Astrocyte (in vitro differentiated cells and primary cell): ENCODE data around the gene ITPRID2. TPM values are rescaled to one million over a fixed set of nuclear protein-coding genes. Genes with fewer than 3 reads are reported as not detected.

ENCODE experiments used
- DNase-seq: peaks from one replicate; pipeline ENCODE4 v3.0.0-alpha.2; 2010; ENCODE audit warnings: low read depth
- FAIRE-seq: peaks from 2 replicates; lab custom pipeline; 2011; peaks lifted over from hg19 to GRCh38; lab: Jason Lieb, UNC
- H2AFZ ChIP-seq: 2 replicates; pipeline ENCODE4 v1.6.0; 2012; ENCODE audit warnings: low read depth, low read length, inconsistent platforms
- H3K27ac ChIP-seq: 2 replicates; pipeline ENCODE4 v1.5.1; 2011; ENCODE audit warnings: low read depth, low read length, inconsistent platforms
- H3K27me3 ChIP-seq: 2 replicates; pipeline ENCODE4 v1.6.0; 2011; ENCODE audit warnings: low read length, inconsistent platforms; ENCODE audit not compliant: insufficient read depth
- H3K36me3 ChIP-seq: 2 replicates; pipeline ENCODE4 v1.5.1; 2011; ENCODE audit warnings: low read length, inconsistent platforms; ENCODE audit not compliant: insufficient read depth
- H3K4me1 ChIP-seq: 2 replicates; pipeline ENCODE4 v1.5.1; 2011; ENCODE audit warnings: low read length, inconsistent platforms; ENCODE audit not compliant: insufficient read depth
- H3K4me2 ChIP-seq: 2 replicates; pipeline ENCODE4 v1.6.0; 2012; ENCODE audit warnings: low read length, inconsistent platforms
- H3K4me3 ChIP-seq: 2 replicates; pipeline ENCODE4 v1.5.1; 2011; ENCODE audit warnings: low read depth, mild to moderate bottlenecking, low read length, inconsistent platforms; ENCODE audit not compliant: insufficient read depth
- H3K79me2 ChIP-seq: 2 replicates; pipeline ENCODE4 v1.6.0; 2012; ENCODE audit warnings: mild to moderate bottlenecking, low read length, inconsistent platforms; ENCODE audit not compliant: insufficient read depth
- H3K9ac ChIP-seq: 2 replicates; pipeline ENCODE4 v1.6.0; 2012; ENCODE audit warnings: mild to moderate bottlenecking, low read length, inconsistent platforms
- H3K9me3 ChIP-seq: 2 replicates; pipeline ENCODE4 v1.5.1; 2012; ENCODE audit warnings: low read depth, mild to moderate bottlenecking, low read length, inconsistent platforms; ENCODE audit not compliant: insufficient read depth
- H4K20me1 ChIP-seq: 2 replicates; pipeline ENCODE4 v1.6.0; 2012; ENCODE audit warnings: low read length, inconsistent platforms; ENCODE audit not compliant: insufficient read depth
- H3K27ac Mint-ChIP-seq: one replicate; pipeline ENCODE4 v1.8.0; 2021; ENCODE audit warnings: mild to moderate bottlenecking, mixed read lengths; ENCODE audit not compliant: unreplicated experiment
- H3K27me3 Mint-ChIP-seq: one replicate; pipeline ENCODE4 v1.8.0; 2021; ENCODE audit warnings: low read depth, mixed read lengths; ENCODE audit not compliant: unreplicated experiment
- H3K36me3 Mint-ChIP-seq: one replicate; pipeline ENCODE4 v1.8.0; 2021; ENCODE audit warnings: low read depth, mixed read lengths; ENCODE audit not compliant: unreplicated experiment
- H3K4me1 Mint-ChIP-seq: one replicate; pipeline ENCODE4 v1.8.0; 2021; ENCODE audit warnings: low read depth, mixed read lengths; ENCODE audit not compliant: unreplicated experiment
- H3K4me3 Mint-ChIP-seq: one replicate; pipeline ENCODE4 v1.8.0; 2021; ENCODE audit warnings: mild to moderate bottlenecking, moderate library complexity, mixed read lengths; ENCODE audit not compliant: unreplicated experiment
- H3K9me3 Mint-ChIP-seq: one replicate; pipeline ENCODE4 v1.8.0; 2021; ENCODE audit warnings: mild to moderate bottlenecking, mixed read lengths; ENCODE audit not compliant: unreplicated experiment
- EZH2 ChIP-seq: IDR thresholded peaks from 2 replicates; pipeline ENCODE4 v1.6.1; 2012; ENCODE audit warnings: mild to moderate bottlenecking, low read length, inconsistent platforms; ENCODE audit not compliant: insufficient read depth
- total RNA-seq: library from RNA; stranded (reverse); gene quantifications from 2 replicates; pipeline ENCODE4 v1.2.1, GENCODE V29; 2021
- TF ChIP-seq, protein P1 (sequence below): IDR thresholded peaks from 2 replicates; pipeline ENCODE4 v1.5.1; 2011; ENCODE audit warnings: low read depth, mild to moderate bottlenecking, inconsistent platforms, low read length, moderate library complexity; ENCODE audit not compliant: insufficient read depth

ITPRID2 gene
- total RNA-seq, 1 donor from 2014 or later: 272 TPM

DNA sequence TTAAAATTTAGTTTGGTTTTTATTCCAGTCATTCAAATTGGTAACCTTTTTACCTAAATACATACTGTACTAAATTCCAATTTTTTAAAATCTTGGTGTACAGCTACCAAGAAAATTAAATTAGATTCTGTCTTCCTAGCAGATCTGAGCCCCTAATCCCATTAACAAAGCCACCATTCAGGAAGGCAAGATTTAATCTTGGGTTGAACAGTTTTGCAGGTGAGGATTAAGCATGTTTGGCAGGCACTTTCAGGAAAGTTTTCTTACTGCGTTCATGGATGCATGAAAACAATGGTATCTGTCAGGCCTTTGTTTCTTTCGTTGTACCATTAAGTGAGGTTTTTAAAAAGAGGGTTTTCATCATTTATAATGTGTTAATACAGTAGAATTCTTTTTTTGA, 32.8 kb downstream of the ITPRID2 start:
- DNase-seq: no peak
- H3K4me3 ChIP-seq: no peak overlapping the region
- no peak overlapping the region for H3K9ac ChIP-seq
- Mint-ChIP-seq H3K9me3 (no peaks in the 10 kb centered on the region), H3K4me3 (no peak overlapping the region), H3K27me3 (no peaks in the 10 kb centered on the region), H3K27ac (no peak overlapping the region), H3K36me3 (peaks cover 6% of the 10 kb centered on the region), H3K4me1 (peaks cover 4% of the 10 kb centered on the region)
- no peak overlapping the region for H2AFZ ChIP-seq
- H3K27me3 ChIP-seq: no peaks in the 10 kb centered on the region
- H3K4me1 ChIP-seq: no peaks in the 10 kb centered on the region
- peaks cover 84% of the 10 kb centered on the region for H3K79me2 ChIP-seq
- H3K9me3 ChIP-seq: no peaks in the 10 kb centered on the region
- H3K4me2 ChIP-seq: no peak overlapping the region
- peaks cover 33% of the 10 kb centered on the region for H4K20me1 ChIP-seq
- no peak for FAIRE-seq
- no peak for TF ChIP-seq EZH2
- TF ChIP-seq, protein P1, sequence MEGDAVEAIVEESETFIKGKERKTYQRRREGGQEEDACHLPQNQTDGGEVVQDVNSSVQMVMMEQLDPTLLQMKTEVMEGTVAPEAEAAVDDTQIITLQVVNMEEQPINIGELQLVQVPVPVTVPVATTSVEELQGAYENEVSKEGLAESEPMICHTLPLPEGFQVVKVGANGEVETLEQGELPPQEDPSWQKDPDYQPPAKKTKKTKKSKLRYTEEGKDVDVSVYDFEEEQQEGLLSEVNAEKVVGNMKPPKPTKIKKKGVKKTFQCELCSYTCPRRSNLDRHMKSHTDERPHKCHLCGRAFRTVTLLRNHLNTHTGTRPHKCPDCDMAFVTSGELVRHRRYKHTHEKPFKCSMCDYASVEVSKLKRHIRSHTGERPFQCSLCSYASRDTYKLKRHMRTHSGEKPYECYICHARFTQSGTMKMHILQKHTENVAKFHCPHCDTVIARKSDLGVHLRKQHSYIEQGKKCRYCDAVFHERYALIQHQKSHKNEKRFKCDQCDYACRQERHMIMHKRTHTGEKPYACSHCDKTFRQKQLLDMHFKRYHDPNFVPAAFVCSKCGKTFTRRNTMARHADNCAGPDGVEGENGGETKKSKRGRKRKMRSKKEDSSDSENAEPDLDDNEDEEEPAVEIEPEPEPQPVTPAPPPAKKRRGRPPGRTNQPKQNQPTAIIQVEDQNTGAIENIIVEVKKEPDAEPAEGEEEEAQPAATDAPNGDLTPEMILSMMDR: no peak
- H3K36me3 ChIP-seq: peaks cover 50% of the 10 kb centered on the region
- H3K27ac ChIP-seq: no peak overlapping the region

DNA sequence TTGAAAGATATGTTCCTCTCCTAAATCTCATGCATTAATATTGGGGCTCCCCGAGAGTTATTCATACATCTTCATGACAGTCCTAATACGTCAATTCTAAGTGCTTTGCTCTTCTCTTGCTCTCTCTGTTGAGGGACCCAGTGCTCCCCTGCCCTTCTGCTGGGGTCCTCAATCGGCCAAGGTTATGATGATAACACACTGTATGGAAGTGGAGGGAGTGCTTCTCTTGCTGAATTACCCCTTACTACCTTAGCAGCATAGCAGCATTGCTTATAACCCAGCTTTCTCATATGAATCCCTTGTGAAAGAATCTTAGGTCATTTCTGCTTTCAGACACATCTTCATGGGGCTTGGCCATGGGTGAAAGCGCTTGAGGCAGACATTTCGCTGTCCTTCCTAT, 43.2 kb downstream of the ITPRID2 start:
- H3K9me3 ChIP-seq: no peaks in the 10 kb centered on the region
- no peaks in the 10 kb centered on the region for H3K4me1 ChIP-seq
- Mint-ChIP-seq H3K4me1 (no peaks in the 10 kb centered on the region), H3K36me3 (peaks cover 6% of the 10 kb centered on the region), H3K27ac (no peak overlapping the region), H3K4me3 (no peak overlapping the region), H3K9me3 (no peaks in the 10 kb centered on the region), H3K27me3 (no peaks in the 10 kb centered on the region)
- no peak overlapping the region for H3K27ac ChIP-seq
- no peaks in the 10 kb centered on the region for H3K27me3 ChIP-seq
- H3K79me2 ChIP-seq: no peaks in the 10 kb centered on the region
- TF ChIP-seq, protein P1: no peak
- no peak for TF ChIP-seq EZH2
- H2AFZ ChIP-seq: no peak overlapping the region
- no peaks in the 10 kb centered on the region for H4K20me1 ChIP-seq
- FAIRE-seq: no peak
- DNase-seq: no peak
- H3K4me3 ChIP-seq: no peak overlapping the region
- no peak overlapping the region for H3K4me2 ChIP-seq
- H3K9ac ChIP-seq: no peak overlapping the region
- peaks cover 8% of the 10 kb centered on the region for H3K36me3 ChIP-seq

DNA sequence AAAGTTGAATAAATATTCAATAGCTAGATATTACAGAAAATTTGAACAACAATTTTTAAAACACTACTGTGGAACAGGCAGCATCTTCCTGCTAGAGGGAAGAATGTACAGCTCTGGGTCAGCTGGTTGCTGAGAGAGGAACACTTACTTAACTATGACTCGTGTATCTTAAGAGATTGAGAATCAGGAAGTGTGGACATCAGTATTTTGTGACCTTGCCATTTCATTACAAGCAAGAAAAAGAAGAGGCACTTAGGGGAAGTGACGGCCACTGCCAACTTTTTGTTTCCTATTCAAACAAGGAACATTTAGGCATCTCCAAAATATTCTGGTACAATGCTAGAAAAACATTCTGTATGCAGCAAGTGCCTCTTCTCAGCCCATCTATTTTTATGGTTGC, 45.9 kb downstream of the ITPRID2 start:
- Mint-ChIP-seq H3K4me3 (no peak overlapping the region), H3K9me3 (no peaks in the 10 kb centered on the region), H3K4me1 (no peaks in the 10 kb centered on the region), H3K27me3 (no peaks in the 10 kb centered on the region), H3K27ac (no peak overlapping the region), H3K36me3 (no peaks in the 10 kb centered on the region)
- Histone ChIP-seq H3K9me3 (no peaks in the 10 kb centered on the region), H3K27ac (no peak overlapping the region), H3K4me1 (no peaks in the 10 kb centered on the region), H2AFZ (no peak overlapping the region), H3K27me3 (no peaks in the 10 kb centered on the region), H4K20me1 (no peaks in the 10 kb centered on the region), H3K9ac (no peak overlapping the region), H3K4me3 (no peak overlapping the region), H3K4me2 (no peak overlapping the region), H3K36me3 (no peaks in the 10 kb centered on the region), H3K79me2 (no peaks in the 10 kb centered on the region)
- no peak for FAIRE-seq
- no peak for DNase-seq
- TF ChIP-seq, protein P1: no peak
- TF ChIP-seq EZH2: no peak
